Stimulated activated naive CD4-positive, alpha-beta T cell treated with Interleukin-2 at 50 U/mL for 16 hours (primary cell): Measurements from ENCODE around the gene PRKCSH.
A peak's percentile ranks its signal among the peaks of the same experiment; 100 is the strongest.
"Not testable (repeated sequence)": the region's sequence is repeated elsewhere in the genome, so short reads cannot be mapped to it uniquely, and the experiment has no call there.

ENCODE experiments used
- DNase-seq: peaks from one replicate; lab custom pipeline; 2025; lab: John Stamatoyannopoulos, UW

The PRKCSH gene

DNA sequence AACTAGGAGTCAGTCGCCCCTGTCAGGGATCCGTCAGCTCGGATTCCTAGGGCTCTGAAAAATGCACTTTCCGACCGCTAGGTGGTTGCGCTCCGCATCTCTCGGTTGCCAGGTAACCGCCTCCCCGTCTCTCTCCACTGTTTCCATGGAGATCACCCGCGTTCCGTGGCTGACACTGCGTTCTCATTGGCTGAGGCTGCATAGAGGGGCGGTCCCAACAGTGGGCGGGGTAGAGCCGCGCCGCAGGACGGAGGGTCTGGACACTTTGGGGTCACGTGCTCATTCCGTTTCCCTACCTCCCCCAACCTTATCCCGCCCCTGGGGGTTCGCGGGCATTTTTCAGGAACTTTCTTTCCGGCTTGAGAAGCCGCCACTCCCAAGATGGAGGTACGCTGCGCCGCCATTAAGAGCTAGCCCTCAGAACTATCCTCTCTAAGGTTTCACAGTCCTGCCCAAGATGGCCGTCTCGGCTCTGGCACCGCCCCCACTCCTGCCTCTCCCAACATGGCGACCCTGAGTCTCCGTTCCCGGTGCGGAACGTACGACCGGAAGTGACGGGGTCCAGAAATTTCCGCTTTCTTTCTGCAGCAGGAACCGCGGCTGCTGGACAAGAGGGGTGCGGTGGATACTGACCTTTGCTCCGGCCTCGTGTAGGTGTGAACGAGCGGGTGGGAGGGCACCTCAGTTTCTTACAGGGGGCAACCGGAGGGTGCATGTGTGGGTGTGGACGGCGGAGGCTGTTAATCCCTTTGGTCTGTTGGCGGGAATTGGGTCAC lies at the start of gene PRKCSH, which contains the start of gene ODAD3:
Gene PRKCSH (plus strand): TSS at position 579 of the 776 bp plus-strand sequence. CDS start 483 bp downstream, outside the sequence.
Gene ODAD3 (minus strand): TSS at position 65 of the 776 bp plus-strand sequence. CDS start 105 bp downstream, outside the sequence.
- DNase-seq: peak; percentile 100

DNA sequence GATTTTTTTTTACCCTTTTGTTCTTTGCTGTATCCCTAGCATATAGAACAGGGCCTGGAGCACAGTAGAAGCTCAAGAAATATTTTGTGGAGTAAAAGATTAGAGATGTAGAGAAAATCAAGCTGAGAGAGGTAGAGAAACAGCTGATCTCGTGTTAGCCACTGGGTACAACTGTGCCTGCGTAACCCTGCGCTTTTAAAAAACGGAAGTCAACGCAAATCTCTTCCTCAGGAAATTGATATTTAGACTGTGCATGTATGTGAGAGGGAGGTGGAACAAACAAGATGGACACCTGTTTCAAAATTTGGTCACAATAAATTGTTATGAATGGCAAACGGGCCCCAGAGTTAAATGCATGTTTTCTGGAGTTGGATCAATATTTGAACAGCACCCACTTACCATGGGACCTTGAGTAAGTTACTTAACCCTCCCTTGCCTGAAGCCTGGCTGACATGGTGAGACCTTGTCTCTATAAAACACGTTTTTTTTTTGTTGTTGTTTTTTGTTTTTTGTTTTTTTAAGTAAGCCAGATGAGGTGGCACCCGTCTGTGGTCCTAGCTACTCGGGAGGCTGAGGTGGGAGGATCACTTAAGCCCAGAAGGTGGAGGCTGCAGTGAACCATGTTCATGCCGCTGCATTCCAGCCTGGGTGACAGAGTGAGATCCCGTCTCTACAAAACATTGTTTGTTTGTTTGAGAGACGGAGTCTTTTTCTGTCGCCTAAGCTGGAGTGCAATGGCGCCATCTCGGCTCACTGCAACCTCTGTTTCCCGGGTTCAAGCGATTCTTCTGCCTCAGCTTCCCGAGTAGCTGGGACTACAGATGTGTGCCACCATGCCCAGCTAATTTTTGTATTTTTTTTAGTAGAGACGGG lies 48.0 kb upstream of the PRKCSH start:
- DNase-seq: no peak

DNA sequence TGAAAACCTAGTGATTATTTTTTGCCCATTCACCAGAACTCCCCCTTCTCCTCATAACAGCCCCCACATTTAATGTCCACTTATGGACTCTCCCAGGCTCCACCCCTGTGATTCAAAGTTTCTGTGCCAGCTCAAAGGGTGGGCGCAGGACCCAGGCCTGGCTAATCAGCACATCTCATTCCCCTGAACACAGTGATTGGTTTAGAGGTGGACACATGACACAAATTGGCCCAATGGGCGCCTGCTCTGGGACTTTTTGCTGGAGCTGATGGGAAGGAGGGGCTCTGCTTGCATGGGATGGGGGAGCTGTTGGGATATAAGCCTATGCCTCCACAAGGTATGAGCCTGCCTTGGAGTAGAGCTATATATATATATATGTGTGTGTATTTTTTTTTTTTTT lies 45.1 kb upstream of the PRKCSH start:
- DNase-seq: no peak

DNA sequence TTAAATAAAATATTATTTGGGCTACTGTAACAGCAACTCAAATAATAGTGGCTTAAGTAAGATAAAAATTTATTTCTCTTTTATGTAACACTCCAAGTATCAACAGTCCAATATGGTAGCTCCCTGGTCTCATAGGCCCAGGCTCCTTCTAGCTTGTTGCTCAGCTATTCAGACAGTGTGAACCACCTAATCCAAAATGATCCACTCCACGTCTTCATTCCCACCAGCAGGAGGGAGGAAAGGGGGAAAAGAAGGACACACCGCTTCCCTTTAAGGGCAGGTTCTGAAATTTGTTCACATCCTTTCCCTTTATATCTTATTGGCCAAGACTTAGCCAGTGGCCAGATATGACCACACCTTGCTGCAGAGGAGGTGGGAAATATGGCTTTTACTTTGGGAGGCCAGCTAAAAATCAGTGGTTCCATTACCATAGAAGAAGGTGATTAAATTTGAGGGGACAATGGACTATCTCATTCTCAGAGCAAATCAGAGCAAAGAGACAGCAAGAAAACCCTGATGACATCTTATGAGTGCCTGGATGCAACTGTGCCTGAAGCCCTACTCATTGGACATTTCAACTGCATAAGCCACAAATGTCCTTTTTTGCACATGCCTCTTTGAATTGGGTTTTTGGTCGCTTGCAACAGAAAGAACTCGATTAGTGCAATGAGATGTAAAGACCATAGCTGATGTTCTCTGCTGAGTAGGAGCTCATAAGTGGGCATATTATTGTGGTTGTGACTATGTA lies 44.3 kb upstream of the PRKCSH start:
- DNase-seq: no peak

GRCh38 chr19:11397089-11397610 lies 38.3 kb upstream of the PRKCSH start:
- no peak for DNase-seq

- DNase-seq: no peak
Measured at GRCh38 chr19:11399667-11400066, 35.8 kb upstream of the PRKCSH start.

DNA sequence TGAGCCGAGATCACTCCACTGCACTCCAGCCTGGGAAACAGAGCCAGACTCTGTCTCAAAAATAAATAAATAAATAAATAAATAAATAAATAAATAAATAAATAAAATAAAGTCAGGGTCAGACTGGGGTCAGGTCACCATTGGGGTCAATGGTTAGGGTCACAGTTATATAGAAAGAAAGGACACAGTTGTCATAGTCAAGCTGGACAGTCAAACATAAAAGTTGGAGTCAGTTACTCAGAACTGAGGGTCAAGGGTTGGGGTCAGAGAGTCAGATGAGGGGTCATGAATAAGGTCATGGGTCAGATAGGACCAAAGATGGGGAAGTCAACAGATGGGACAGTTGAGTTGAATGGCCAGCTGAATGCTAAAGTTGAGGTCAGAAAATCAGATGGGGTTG lies 34.6 kb upstream of the PRKCSH start:
- DNase-seq: no peak

DNA sequence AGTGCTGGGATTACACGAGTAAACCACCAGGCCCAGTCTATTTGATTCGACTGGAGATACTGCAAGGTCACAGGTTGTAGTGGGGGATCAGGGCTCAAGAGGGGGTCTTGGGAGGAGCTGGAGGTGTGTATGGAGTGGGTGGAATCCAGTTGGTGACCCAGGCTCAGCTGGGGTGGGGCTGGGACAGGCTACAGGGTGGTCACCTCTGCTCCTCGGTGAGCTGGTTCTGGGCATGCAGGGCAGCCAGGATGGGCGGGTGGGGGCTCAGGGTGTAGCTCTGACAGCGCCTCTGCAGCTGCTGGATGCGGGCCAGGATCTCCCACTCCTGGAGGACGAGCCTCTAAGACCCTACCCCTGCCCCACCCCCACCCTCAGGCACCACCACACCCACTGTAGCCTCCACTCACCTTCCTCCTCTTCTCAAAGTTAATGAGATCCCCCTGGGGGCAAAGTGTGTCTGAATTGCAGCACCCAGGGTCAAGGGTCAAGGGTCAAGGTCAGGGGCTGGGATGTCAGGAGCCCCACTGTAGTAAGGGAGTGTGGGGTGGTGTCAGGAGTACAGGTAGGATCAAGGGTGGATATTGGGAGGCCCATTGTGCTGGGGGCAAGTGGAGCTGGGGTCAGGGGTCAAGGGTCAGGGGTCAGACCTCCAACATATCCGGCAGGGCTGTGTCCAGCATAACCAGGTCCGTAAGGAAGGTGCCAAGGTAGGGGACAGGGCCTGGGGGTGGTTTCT lies 33.5 kb upstream of the PRKCSH start:
- no peak for DNase-seq

DNA sequence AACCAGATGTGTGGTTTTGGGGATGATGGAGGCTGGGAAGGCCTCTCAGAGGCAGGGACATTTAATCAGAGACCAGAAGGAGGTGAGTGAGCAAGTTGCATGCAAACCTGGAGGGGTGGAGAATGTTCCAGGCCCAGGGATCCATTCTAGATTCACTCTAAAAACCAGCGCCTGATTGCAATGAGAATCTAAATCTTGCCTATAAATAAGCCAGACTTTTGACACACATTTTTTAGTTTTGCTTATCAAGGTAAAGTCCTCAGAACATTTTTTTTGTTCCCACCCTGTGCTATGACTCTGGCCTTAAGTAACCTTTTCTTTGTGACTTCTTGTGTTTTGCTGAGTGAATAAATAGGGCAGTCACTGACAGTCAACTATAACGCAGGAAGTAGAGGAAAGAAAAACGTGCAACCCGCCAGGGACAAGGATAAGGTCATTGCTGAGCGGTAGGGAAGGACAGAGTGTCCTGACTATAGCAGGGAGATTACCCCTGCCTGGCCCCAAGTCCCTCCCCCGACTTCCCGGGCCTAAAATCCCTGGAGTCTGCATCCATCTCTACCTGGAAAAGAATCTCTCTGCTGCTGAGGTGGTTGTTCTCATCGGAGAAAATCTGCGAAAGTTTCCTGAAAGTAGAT lies 30.7 kb upstream of the PRKCSH start:
- no peak for DNase-seq

GRCh38 chr19:11405846-11406643 lies 29.4 kb upstream of the PRKCSH start:
- peak; percentile 14 for DNase-seq

DNA sequence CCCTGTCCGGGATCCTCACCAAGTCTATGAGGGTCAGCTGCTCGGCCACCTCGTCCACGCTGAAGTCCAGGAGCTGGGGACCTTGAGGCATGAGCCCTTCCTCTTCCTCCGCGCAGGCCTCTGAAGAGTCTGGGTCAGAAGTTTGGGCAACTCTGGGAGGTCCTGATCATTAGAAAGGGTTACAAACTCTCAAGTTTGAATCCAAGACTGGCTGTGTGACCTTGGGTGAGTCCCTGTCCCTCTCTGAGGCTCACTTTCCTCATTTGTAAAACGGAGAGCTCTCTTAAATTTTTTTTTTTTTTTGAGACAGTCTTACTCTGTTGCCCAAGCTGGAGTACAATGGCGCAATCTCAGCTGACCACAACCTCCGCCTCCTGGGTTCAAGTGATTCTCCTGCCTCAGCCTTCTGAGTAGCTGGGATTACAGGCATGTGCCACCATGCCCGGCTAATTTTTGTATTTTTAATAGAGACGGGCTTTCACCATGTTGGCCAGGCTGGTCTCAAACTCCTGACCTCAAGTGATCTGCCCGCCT lies 28.7 kb upstream of the PRKCSH start:
- not testable (repeated sequence) for DNase-seq

- no peak for DNase-seq
Measured at GRCh38 chr19:11408591-11408990, 26.8 kb upstream of the PRKCSH start.

- DNase-seq: no peak
Measured at GRCh38 chr19:11410682-11411081, 24.8 kb upstream of the PRKCSH start.

DNA sequence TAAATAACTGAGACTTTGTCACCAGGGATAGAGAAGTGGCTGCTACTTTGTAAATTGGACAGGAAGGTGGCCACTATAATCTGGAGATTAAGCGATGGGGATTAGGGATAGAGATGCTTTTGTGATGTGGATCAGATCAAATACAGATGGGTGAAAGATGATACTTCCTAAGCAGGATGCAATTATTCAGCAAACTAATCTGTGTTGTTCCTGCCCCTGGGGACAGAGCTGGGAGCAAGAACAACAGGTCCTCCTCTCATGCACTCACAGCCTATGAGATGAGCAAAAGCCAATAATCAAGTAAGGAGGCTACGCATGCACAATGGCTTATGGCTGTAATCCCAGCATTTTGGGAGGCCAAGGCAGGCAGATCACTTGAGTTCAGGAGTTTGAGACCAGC lies 20.9 kb upstream of the PRKCSH start:
- DNase-seq: no peak

GRCh38 chr19:11416346-11417052 lies 18.9 kb upstream of the PRKCSH start:
- no peak for DNase-seq

DNA sequence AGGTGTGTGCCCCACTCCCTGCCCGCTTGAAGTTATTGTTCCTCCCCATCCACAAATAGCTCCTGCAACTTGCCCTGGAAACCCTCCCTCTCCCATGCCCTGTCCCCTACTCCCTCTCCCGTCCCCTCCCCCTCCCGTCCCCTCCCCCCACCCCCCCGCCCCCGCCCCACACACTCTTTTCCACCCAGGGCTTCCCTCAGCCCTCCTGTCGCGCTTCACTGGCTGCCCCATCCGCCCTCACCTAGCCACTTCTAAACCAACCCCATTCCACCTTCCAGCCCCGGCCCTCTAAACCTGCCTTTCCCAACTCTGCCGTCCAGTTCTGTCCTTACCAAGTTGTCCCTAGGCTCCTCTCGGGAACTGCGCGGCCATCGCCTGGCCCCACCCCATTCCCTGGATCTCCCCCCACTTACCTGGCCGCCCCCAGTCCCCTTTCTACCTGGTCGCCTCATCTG lies 17.3 kb upstream of the PRKCSH start:
- no peak for DNase-seq

DNA sequence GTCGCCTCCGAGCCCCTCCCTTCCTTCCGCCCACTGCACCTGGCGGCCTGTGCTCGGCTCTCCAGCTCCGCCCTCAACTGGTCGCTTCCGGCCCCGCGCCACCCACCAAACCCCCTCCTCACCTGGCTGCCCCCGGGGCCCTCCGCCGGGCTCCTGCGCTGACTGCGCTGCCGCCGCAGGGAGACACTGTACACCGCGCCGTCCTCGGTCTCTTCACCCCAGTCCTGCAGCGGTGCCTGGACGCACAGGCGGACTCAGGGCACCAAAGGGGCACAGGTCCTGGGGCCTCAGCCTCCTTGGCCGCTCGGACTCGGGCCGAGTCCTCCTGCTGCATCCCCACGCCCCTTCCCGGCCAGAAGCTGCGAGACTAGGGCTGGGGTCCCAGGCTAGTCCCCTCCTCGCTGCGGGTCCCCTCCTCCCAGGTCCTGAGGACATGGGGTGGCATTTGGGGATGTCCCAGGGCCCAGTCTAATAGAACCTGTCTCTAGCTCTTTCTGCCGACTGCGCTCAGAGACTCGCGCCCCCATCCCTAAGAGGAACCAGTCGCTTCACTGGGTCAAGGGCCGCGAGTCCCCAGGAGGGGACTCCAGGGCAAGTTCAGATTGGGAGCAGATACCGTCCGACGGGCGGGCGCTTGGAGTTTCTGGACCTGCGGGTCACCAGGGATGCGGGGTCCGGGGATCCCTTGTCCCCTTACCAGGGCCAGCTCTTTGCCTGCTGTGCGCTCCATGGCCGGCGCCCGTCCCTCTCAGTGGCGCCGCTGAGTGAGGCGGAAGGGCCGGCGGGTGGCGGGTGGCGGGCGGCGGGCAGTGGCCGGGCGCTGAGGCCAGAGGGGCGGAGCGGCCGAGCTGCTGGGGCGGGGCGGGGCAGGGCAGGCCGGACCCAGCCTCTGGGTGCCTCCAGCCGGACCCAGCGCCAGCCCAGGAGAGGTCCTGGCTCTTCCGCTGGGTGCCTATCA lies 16.6 kb upstream of the PRKCSH start, which contains the start of gene RGL3:
Gene RGL3 (minus strand): TSS at position 766 of the 958 bp plus-strand sequence. CDS start 36 bp downstream, at position 730.
- no peak for DNase-seq
